H7 (cell line): ENCODE measurements around the gene LRIG3. TPM values are rescaled to one million over a fixed set of nuclear protein-coding genes. Genes with fewer than 3 reads are reported as not detected.
"Not testable (repeated sequence)": the region's sequence is repeated elsewhere in the genome, so short reads cannot be mapped to it uniquely, and the experiment has no call there.

ENCODE experiments used
- DNase-seq: peaks from one replicate; pipeline ENCODE4 v3.0.0; 2012
- H3K27me3 ChIP-seq: 2 replicates; pipeline ENCODE4 v1.6.0; 2011; ENCODE audit warnings: mild to moderate bottlenecking, low read length; ENCODE audit not compliant: control insufficient read depth, insufficient read depth
- H3K36me3 ChIP-seq: replicated peaks from 2 replicates; pipeline ENCODE4 v1.5.1; 2011; ENCODE audit warnings: low read length; ENCODE audit not compliant: control insufficient read depth, insufficient read depth
- H3K4me3 ChIP-seq: 2 replicates; pipeline ENCODE4 v1.5.1; 2011; ENCODE audit warnings: low read depth, mild to moderate bottlenecking, control low read depth, low read length, moderate library complexity; ENCODE audit not compliant: insufficient read depth
- total RNA-seq: library from RNA; depleted of rRNA; stranded (reverse); fragments of >200 nt; shearing (Covaris generic); gene quantifications from 2 replicates; pipeline ENCODE4 v1.2.3, GENCODE V29; 2014

The LRIG3 gene
- total RNA-seq, 1 experiment from 2014 or later, result 51.7 TPM

GRCh38 chr12:58873496-58873895 is 46.8 kb downstream of the LRIG3 start:
- Histone ChIP-seq H3K27me3 (no peaks in the 10 kb centered on the region), H3K4me3 (no peak overlapping the region), H3K36me3 (no peaks in the 10 kb centered on the region; the same call in 1 of the 2 replicates)
- DNase-seq, result no peak

- no peak overlapping the region for H3K4me3 ChIP-seq
- H3K36me3 ChIP-seq, result no peaks in the 10 kb centered on the region; the same call in 1 of the 2 replicates
- no peaks in the 10 kb centered on the region for H3K27me3 ChIP-seq
- no peak for DNase-seq
Observed at GRCh38 chr12:58871556-58871955, 48.7 kb downstream of the LRIG3 start.

- Histone ChIP-seq H3K4me3 (no peak overlapping the region), H3K36me3 (no peaks in the 10 kb centered on the region; the same call in 1 of the 2 replicates), H3K27me3 (no peaks in the 10 kb centered on the region)
- no peak for DNase-seq
Observed at GRCh38 chr12:58870595-58870994, 49.7 kb downstream of the LRIG3 start.

GRCh38 chr12:58860788-58861240 is 59.5 kb downstream of the LRIG3 start:
- Histone ChIP-seq H3K27me3 (peaks cover 41% of the 10 kb centered on the region), H3K36me3 (no peaks in the 10 kb centered on the region), H3K4me3 (no peak overlapping the region)
- no peak for DNase-seq

- no peak overlapping the region for H3K4me3 ChIP-seq
- peaks cover 41% of the 10 kb centered on the region for H3K27me3 ChIP-seq
- DNase-seq, result no peak
- H3K36me3 ChIP-seq, result no peaks in the 10 kb centered on the region
Observed at GRCh38 chr12:58860056-58860787, 60.1 kb downstream of the LRIG3 start.

- Histone ChIP-seq H3K4me3 (no peak overlapping the region), H3K27me3 (peaks cover 39% of the 10 kb centered on the region), H3K36me3 (no peaks in the 10 kb centered on the region)
- DNase-seq, result no peak
Observed at GRCh38 chr12:58858030-58858429, 62.3 kb downstream of the LRIG3 start.

GRCh38 chr12:58857206-58857605 is 63.1 kb downstream of the LRIG3 start:
- H3K36me3 ChIP-seq, H3K4me3 ChIP-seq: not testable (repeated sequence)
- H3K27me3 ChIP-seq, result peaks cover 31% of the 10 kb centered on the region

GRCh38 chr12:58855630-58856029 is 64.7 kb downstream of the LRIG3 start:
- not testable (repeated sequence) for H3K36me3 ChIP-seq, DNase-seq, H3K4me3 ChIP-seq
- peaks cover 26% of the 10 kb centered on the region for H3K27me3 ChIP-seq

More at GRCh38 chr12:58857206-58857605, 63.1 kb downstream of the LRIG3 start:
- not testable (repeated sequence) for DNase-seq

- H3K4me3 ChIP-seq, result no peak overlapping the region
- H3K36me3 ChIP-seq, result no peaks in the 10 kb centered on the region
- DNase-seq, result no peak
- H3K27me3 ChIP-seq, result no peaks in the 10 kb centered on the region
Observed at GRCh38 chr12:58850826-58851225, 69.5 kb downstream of the LRIG3 start.

- no peaks in the 10 kb centered on the region for H3K27me3 ChIP-seq
- H3K36me3 ChIP-seq, result no peaks in the 10 kb centered on the region
- no peak for DNase-seq
- H3K4me3 ChIP-seq, result no peak overlapping the region
Observed at GRCh38 chr12:58847901-58848600, 72.3 kb downstream of the LRIG3 start.

GRCh38 chr12:58844161-58844560 is 76.1 kb downstream of the LRIG3 start:
- no peak overlapping the region for H3K4me3 ChIP-seq
- no peak for DNase-seq
- H3K36me3 ChIP-seq, result no peaks in the 10 kb centered on the region
- H3K27me3 ChIP-seq, result no peaks in the 10 kb centered on the region

- H3K27me3 ChIP-seq, result no peaks in the 10 kb centered on the region
- no peaks in the 10 kb centered on the region for H3K36me3 ChIP-seq
- H3K4me3 ChIP-seq, result no peak overlapping the region
- no peak for DNase-seq
Observed at GRCh38 chr12:58841058-58841798, 79.1 kb downstream of the LRIG3 start.

- H3K27me3 ChIP-seq, result no peaks in the 10 kb centered on the region
- no peaks in the 10 kb centered on the region for H3K36me3 ChIP-seq
- no peak for DNase-seq
- no peak overlapping the region for H3K4me3 ChIP-seq
Observed at GRCh38 chr12:58833853-58834252, 86.5 kb downstream of the LRIG3 start.

- no peak for DNase-seq
- Histone ChIP-seq H3K36me3 (no peaks in the 10 kb centered on the region), H3K27me3 (no peaks in the 10 kb centered on the region), H3K4me3 (no peak overlapping the region)
Observed at GRCh38 chr12:58832920-58833319, 87.4 kb downstream of the LRIG3 start.
